K562 (cell line): Measurements from ENCODE around the gene SLC7A6OS. TPM values are rescaled to one million over a fixed set of nuclear protein-coding genes. Genes with fewer than 3 reads are reported as not detected.

Experiments used
- CREB3L1 ChIP-seq: fragments of 450-650 bp; IDR thresholded peaks from 2 replicates; pipeline ENCODE4 v1.6.1; 2014; ENCODE audit warnings: low read depth, mild to moderate bottlenecking, moderate library complexity, borderline replicate concordance
- HDAC2 ChIP-seq: fragments of 450-650 bp; IDR thresholded peaks from 2 replicates; pipeline ENCODE4 v1.6.1; 2016; ENCODE audit warnings: mild to moderate bottlenecking
- NFRKB ChIP-seq: fragments of 450-650 bp; IDR thresholded peaks from 2 replicates; pipeline ENCODE4 v1.6.1; 2016; ENCODE audit warnings: low read depth
- ZBTB7A ChIP-seq: IDR thresholded peaks from 2 replicates; pipeline ENCODE4 v1.6.1; 2011; ENCODE audit warnings: low read depth, mild to moderate bottlenecking, low read length, moderate library complexity, borderline replicate concordance; ENCODE audit not compliant: control insufficient read depth
- ZKSCAN1 ChIP-seq: fragments of 150-350 bp; IDR thresholded peaks from 2 replicates; pipeline ENCODE4 v1.6.1; 2016; ENCODE audit warnings: low read depth, low read length
- polyA plus RNA-seq, 8 experiments: library from polyadenylated mRNA; depleted of rRNA in 4 of 8; stranded (reverse) in 5 of 8; unstranded in 3 of 8; fragments of >200 nt; fragmentation: Nextera tagmentation in 2 of 8; fragmentation: Illumina TruSeq in 1 of 8; extraction: Ambion mirVana in 2 of 8; extraction: Trizol in 1 of 8; gene quantifications; 2 replicates each; pipeline versions ENCODE4 v1.2.1 to v1.2.3, GENCODE V29; 2011 to 2014; ENCODE audit warnings: inconsistent platforms in 1 of 8, missing spikeins in 1 of 8
- total RNA-seq, 7 experiments: library from RNA; depleted of rRNA in 6 of 7; stranded (reverse); fragments of >200 nt in 6 of 7; fragmentation: Illumina TruSeq in 2 of 7; extraction: Trizol in 2 of 7; gene quantifications; 2 replicates each; pipeline versions ENCODE4 v1.2.1 to v1.2.3, GENCODE V29; 2011 to 2021; ENCODE audit warnings: low replicate concordance in 1 of 7
- TF ChIP-seq, protein P1 (sequence below): sonication (generic); formaldehyde crosslinking; IDR thresholded peaks from 2 replicates; pipeline ENCODE4 v1.9.0; 2022; ENCODE audit warnings: mild to moderate bottlenecking, missing genetic modification reagents
- TF ChIP-seq, protein P2 (sequence below): IDR thresholded peaks from 2 replicates; pipeline ENCODE4 v1.6.1; 2016; ENCODE audit warnings: missing genetic modification characterization, missing compliant biosample characterization

Gene SLC7A6OS
- total and polyA plus RNA-seq, 9 of the 15 experiments (the other 6 are each of a cell fraction or from before 2014, with no cell fraction given): 2.7 to 23.6 (median 17.2) TPM

- TF ChIP-seq, protein P1, sequence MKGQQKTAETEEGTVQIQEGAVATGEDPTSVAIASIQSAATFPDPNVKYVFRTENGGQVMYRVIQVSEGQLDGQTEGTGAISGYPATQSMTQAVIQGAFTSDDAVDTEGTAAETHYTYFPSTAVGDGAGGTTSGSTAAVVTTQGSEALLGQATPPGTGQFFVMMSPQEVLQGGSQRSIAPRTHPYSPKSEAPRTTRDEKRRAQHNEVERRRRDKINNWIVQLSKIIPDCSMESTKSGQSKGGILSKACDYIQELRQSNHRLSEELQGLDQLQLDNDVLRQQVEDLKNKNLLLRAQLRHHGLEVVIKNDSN (CRISPR knock-in tag): 0 out of 2 replicates have a peak, but pooled peaks have one; percentile 4
- peak; percentile 26; the same call in 1 of the 2 replicates for TF ChIP-seq ZBTB7A
- TF ChIP-seq NFRKB: peak; percentile 43; the same call in 1 of the 2 replicates
- TF ChIP-seq ZKSCAN1: 0 out of 2 replicates have a peak, but pooled peaks have one; percentile 15
- peak; percentile 61 for TF ChIP-seq HDAC2
- TF ChIP-seq CREB3L1: no peak
- TF ChIP-seq, protein P2, sequence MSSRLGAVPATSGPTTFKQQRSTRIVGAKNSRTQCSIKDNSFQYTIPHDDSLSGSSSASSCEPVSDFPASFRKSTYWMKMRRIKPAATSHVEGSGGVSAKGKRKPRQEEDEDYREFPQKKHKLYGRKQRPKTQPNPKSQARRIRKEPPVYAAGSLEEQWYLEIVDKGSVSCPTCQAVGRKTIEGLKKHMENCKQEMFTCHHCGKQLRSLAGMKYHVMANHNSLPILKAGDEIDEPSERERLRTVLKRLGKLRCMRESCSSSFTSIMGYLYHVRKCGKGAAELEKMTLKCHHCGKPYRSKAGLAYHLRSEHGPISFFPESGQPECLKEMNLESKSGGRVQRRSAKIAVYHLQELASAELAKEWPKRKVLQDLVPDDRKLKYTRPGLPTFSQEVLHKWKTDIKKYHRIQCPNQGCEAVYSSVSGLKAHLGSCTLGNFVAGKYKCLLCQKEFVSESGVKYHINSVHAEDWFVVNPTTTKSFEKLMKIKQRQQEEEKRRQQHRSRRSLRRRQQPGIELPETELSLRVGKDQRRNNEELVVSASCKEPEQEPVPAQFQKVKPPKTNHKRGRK (tag): no peak
These were observed 47.1 kb downstream of the SLC7A6OS start (continued) for GRCh38 chr16:68263559-68264127.
